NCI-H2081 (cell line): Measurements from ENCODE around the gene NNT.
"Not testable (repeated sequence)": the region's sequence is repeated elsewhere in the genome, so short reads cannot be mapped to it uniquely, and the experiment has no call there.

Source experiments
- DNase-seq, 2 experiments: peaks; one replicate each; lab custom pipeline; 2025; lab: John Stamatoyannopoulos, UW

The NNT gene

DNA sequence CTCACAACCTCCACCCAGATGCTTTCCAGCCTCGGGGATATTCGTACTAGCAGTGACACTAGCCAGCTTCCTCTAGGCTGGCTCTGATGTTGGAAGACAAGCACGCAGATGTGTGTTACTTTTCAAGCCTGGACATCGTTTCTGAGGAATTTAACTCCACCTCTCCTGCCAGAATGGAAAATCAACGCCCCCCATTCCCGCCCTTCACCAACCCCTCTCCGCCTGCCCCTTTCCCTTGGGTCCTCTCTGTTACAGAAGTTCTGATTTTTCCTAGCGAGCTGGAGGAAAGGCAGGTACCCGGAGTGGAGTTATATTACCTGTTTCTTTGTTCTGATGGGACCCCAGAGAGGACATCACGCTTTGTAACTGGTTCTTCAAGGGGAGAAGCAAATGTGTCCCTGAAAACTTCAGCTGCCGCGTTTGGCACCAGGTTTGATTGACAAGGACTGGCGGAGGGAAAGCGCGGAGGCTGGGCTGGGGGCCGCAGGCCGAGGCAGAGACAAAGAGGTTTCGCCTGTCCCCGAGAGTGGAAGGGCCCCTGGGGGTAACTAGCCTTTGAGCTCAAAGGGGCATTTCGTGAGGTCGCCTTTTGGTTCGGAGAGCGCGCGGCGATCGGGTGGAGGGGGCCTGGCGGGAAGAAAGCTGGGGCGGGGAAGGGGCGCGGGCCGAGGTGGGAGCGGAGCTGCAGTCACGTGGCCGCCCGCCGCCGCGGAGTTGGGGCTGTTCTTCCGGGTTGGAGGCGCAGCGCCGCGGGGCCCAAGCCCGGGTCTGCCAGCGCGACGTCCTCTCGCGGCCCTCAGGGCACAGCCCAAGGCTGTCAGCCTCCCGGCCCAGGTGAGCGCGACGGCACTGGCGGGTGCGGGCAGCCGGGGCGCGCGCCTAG lies at the start of gene NNT:
NNT (plus strand) TSS at position 720 of the 883 bp plus-strand sequence. CDS start 6,016 bp downstream, outside the sequence.
- peak; percentile 86 to 88 for DNase-seq

DNA sequence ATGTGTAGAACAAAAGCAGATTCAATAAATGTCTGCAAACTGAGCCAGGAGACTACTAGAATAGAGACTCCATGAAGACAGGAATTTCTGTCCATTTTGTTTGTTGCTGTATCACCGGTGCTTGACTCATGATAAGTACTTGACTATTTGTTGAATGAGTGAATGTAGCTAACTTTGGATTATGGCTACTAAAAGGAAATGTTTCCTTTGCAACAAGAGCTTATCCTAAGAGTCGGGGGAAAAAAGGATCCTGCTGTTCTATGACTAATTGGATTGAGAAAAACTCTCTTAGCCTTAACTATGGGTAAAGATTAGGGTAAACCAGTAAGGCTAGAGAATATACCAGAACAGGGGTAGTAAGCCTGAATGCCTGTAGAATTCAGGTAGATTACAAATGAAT lies 49.6 kb upstream of the NNT start:
- no peak for DNase-seq

DNA sequence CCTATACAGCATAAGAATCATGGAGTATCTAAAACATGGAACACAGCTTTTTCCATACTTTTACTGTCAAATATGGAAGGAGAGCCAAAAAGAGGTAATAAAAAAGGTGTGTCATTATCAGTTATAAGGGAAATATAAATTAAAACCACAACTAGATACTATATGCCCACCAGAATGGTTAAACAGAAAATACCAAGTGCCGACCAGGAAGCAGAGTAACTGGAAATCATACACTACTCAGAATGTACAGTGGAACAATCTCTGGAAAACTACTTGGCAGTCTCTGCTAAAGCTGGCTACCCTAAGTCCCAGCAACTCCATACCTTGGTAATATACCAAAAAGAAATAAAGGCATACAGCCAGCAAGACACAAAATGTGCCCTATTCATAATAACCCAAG lies 48.5 kb upstream of the NNT start:
- no peak for DNase-seq

DNA sequence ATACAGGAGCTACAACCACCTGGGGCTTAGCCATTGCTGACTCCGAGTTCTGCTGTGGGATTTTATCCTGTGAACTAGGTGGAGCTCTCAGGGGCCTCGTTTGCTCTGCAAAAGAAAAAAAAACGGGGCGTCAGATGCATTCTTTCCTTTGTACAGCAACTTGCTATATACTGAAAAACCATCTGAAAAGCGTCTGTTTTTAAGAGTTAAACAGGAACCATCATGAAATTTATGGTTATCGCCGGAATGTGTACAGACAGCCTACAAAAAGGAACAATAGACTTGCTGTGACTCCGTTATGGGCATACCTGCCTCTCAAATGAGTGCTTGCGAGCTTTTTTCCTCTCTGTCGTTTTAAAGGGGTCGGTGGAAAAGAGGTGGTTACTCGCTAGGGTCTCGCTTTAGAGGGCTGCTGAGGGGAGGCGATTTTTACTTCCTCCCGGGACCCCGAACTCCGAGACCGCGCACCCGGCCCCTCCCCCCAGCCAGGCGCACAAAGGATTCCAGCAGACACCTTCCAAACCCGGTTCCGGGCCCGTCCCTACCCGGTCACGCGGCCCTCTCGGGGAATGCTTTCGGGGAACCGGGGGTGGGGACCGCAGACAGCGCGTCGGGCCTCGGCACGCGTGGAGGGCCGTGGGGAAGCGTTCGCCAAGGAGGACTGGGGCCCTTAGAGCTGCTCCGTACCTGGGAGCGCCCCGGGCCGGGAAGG lies 46.9 kb upstream of the NNT start:
- peak; percentile 49 to 61 for DNase-seq

DNA sequence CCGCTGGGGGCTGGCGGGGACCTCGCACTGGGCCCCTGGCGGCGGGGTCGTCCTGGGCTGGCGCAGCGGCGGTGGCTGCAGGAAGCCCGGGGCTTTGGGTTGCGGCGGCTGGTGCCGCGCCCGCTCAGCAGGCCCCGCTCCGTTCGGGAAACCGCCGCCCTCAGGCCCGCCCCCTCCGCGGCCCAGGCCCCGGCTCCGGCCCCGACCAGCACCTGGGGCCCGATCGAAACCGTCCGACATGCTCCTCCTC lies 46.4 kb upstream of the NNT start:
- DNase-seq = not testable (repeated sequence)

DNA sequence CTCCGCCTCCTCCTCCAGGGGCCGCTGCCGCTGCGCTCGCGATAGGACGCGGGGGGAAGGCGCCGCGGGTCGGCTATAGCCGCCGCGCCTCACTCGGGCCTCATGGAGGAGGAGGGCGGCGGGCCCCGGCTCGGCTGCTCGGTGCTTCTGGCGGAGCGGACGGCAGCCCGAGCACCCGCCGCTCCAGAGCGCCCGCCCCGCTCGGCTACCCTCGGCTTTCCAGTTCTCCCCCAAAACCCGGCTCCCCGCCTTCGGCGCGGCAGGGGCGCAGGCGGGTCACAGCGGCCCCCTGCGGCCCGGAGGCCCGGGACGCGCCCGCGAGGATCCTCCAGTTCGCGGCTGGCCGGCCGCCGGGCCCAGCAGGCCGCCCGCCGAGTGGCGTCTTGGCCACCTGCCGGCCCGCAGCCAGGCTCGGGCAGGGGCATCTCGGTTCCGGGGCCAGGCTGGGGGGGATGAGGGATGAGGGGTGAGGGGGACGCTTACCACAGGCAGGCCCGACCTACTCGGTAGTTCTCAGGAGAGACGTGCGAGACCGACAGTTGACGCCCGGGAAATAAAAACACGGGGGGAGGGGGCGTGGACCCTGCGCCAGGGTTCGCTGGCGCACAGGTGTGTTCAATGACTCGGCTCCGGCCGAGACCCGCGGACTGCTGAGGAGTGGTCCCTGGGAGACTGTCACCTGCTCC lies 46.0 kb upstream of the NNT start, which contains the start of gene PAIP1:
PAIP1 (minus strand) TSS at position 221 of the 686 bp plus-strand sequence. CDS start 231 bp downstream, outside the sequence.
- DNase-seq = peak; percentile 89 to 92

DNA sequence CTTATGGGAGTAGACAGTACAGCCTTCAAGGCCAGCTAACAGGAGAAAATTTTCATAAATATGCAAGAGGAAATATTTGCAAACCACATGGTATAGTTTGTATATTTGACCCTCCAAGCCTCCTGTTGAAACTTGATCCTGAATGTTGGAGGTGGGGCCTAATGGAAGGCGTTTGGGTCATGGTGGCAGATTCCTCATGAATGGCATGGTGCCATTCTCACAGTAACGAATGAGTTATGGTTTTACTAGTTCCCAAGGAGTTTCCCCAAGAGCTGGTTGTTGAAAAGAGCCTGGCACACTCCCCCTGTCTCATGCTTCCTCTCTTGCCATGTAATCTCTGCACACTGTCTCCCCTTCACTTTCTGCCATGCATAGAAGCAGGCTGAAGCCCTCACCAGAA lies 42.9 kb upstream of the NNT start:
- DNase-seq = no peak

- DNase-seq = no peak
Observed at GRCh38 chr5:43561356-43561755, 41.6 kb upstream of the NNT start.

DNA sequence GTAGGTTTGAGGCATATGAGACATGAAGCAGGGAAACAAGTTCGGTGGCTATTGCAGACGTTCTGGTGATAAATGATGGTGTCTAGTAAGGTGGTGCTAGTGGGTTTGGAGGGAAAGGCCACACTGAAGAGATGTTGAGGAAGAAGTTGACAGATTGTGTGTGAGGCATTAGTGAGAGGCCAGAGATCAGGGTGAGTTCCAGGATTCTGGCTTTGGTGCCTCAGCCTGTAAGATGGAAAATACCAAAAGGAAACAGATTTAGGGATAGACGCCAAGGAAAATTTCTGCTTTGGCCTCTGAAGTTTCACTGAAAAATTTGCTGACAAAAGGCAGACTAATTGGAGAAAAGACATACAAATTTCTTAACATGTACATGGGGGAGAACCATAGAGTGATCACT lies 39.7 kb upstream of the NNT start:
- no peak for DNase-seq

DNA sequence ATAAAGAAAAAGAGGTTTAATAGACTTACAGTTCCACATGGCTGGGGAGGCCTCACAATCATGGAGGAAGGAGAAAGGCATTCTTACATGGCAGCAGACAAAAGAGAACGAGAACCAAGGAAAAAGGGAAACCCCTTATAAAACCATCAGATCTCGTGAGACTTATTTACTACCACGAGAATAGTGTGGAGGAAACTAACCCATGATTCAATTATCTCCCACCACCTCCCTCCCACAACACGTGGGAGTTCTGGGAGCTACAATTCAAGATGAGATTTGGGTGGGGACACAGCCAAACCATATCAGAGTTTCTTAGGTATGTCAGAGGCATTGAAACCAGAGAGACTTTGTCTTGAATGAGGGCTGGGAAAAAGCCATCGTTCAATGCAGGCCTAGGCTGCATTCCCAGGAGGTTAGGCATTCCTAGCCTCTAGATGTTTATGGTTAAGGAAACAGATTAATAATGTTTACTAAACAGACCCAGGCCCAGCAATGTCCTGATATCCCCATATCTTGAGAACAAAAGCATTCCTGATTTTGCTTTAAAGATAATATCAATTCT lies 38.6 kb upstream of the NNT start:
- DNase-seq = no peak

DNA sequence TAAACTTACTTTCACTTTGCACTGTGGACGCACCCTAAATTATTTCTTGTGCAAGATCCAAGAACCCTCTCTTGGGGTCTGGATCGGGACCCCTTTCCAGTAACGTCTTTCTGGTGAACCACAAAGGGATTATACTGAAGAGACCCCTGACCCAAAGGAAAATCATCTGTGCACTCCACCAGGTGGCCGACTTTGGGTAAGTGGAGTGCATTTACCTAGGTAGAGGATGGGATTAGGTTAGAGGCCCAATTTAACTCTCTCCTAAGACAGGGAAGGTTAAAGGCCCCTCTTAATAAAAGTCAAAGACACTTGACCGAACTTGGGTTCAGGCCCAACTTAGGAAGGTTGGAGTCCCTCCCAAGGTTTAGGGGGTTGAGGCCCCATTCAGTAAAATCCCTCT lies 37.9 kb upstream of the NNT start:
- DNase-seq = no peak

DNA sequence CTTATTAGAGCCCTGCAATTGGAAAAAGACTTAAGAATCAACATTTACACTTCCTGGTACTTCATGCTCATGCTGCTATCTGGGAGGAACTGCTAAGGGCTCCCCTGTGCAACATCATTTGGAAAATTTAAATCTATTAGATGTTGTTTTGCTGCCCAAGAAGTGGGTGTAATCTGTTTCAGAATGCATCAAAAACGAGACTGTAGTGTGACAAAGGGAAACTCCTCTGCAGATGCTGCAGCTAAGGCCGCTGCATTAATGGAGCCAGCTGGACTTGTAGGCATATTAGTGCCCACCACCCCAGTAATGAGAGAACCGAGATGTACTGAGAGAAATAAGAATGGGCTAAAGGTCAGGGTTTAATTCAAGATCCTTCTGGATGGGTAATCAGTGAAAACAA lies 35.0 kb upstream of the NNT start:
- no peak for DNase-seq

DNA sequence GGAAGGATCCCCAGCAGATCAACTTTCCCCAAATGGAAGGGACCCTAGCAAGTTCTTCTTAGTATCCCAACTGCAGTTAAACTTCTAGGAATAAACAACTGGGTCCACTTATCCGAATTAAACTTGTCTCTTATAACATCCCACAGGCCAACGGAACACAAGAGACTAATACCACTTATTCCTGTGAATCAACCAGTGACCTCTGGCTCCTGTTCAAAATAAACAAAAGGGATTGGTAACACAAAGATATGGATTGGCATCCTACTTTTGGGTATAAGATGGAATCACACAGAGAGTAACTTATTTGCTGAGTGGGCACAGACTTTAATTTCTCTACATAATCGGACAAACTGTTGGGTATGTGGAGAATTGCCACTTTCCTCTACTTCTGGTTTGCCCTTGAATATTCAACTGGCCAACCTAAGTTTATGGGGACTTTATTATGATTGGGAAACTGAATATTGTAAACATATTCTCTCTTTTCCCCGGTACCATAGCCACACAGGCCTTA lies 33.7 kb upstream of the NNT start:
- no peak for DNase-seq

DNA sequence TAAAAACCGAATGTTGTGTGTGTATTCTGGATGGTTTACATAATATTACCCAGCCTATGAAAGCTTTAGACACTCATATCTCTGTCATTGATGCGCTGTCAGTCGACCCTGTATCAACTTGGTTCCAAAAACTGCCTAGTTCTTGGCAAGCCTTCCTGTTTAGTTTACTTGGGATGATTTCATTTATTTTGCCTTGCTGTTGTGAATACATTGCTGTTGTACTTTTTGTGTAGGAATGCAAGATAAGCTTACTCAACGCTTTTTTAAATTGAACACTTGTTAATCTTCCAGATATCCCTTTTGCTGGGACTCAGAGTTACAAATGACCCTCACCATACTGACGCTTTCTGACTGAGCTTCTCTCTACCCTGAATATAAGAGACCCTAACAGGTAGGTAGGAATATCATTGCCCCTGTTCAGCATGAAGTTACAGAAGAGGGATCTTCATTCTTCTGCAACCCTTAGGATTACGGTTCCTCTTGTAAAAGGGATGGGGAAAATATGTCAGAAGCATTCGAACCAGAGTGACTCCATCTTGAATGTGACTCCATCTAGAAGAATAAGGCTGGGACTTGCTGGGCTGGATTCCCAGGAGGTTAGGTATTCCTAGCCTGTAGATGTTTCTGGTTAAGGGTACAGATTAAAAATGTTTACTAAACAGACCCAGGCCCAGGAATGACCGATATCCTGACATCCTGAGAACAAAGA lies 32.4 kb upstream of the NNT start:
- no peak for DNase-seq

GRCh38 chr5:43571237-43571636 lies 31.7 kb upstream of the NNT start:
- DNase-seq = no peak

GRCh38 chr5:43572357-43572756 lies 30.6 kb upstream of the NNT start:
- DNase-seq = no peak

GRCh38 chr5:43573058-43573457 lies 29.9 kb upstream of the NNT start:
- DNase-seq = no peak

- not testable (repeated sequence) for DNase-seq
Observed at GRCh38 chr5:43580402-43581210, 22.4 kb upstream of the NNT start.

- DNase-seq = no peak
Observed at GRCh38 chr5:43581398-43581797, 21.6 kb upstream of the NNT start.

GRCh38 chr5:43582082-43583005 lies 20.6 kb upstream of the NNT start:
- no peak for DNase-seq
